Measurements from ENCODE around the gene HHLA2. TPM values are rescaled to one million over a fixed set of nuclear protein-coding genes. Genes with fewer than 3 reads are reported as not detected.

Gene HHLA2
- polyA plus RNA-seq, 3 donors = 0.13 TPM; not detected in 2

- no peak overlapping the region for H3K27ac ChIP-seq (ENCODE audit: low read depth in 1 of 2, low read length in 2 of 2)
- no peaks in the 10 kb centered on the region for H3K36me3 ChIP-seq (replicated peaks in 1 of 2; ENCODE audit: control insufficient read depth in 1 of 2, insufficient read depth in 2 of 2, low read length in 2 of 2)
- H3K79me2 ChIP-seq (ENCODE audit: insufficient read depth, low read length) = no peaks in the 10 kb centered on the region
- H3K4me3 Mint-ChIP-seq = no peak overlapping the region
- H3K4me1 Mint-ChIP-seq = peaks cover 13% of the 10 kb centered on the region
- H2AFZ ChIP-seq (ENCODE audit: insufficient read depth, low read depth, low read length, poor library complexity, severe bottlenecking) = no peak overlapping the region
- no peak for DNase-seq
- H3K27me3 Mint-ChIP-seq (ENCODE audit: low read depth in 3 of 3) = no peaks in the 10 kb centered on the region
- no peak overlapping the region for H3K4me3 ChIP-seq (replicated peaks in 1 of 3; ENCODE audit: low read depth in 2 of 3, low read length in 3 of 3)
- no peak overlapping the region for H3K4me2 ChIP-seq (replicated peaks; ENCODE audit: extremely low read depth, low read length, poor library complexity, severe bottlenecking)
- H3K27ac Mint-ChIP-seq = no peak overlapping the region
- H3K36me3 Mint-ChIP-seq = no peaks in the 10 kb centered on the region
- no peak overlapping the region for H3K9ac ChIP-seq (ENCODE audit: insufficient read depth, low read length, poor library complexity, severe bottlenecking)
- intact Hi-C loops (cut with micrococcal nuclease) = no loop called here
- H3K9me3 ChIP-seq (replicated peaks in 1 of 2; ENCODE audit: control insufficient read depth in 1 of 2, insufficient read depth in 1 of 2, low read length in 2 of 2) = no peaks in the 10 kb centered on the region
- no CpG with 5 or more reads among the region's 1 CpG for WGBS (ENCODE audit: insufficient coverage)
- peaks cover 0 to 6% (median 0%) of the 10 kb centered on the region in 7 donors for H3K9me3 Mint-ChIP-seq
- no peaks in the 10 kb centered on the region for H4K20me1 ChIP-seq (ENCODE audit: insufficient read depth, low read length)
- H3K27me3 ChIP-seq (ENCODE audit: control insufficient read depth in 2 of 2, insufficient read depth in 2 of 2, low read length in 2 of 2) = no peaks in the 10 kb centered on the region
- H3K4me1 ChIP-seq (ENCODE audit: control insufficient read depth in 1 of 2, insufficient read depth in 2 of 2, low read length in 2 of 2) = no peaks in the 10 kb centered on the region
- no peak for TF ChIP-seq CTCF (IDR thresholded peaks at IDR 0.05)
These were observed 100.0 kb downstream of the HHLA2 start for GRCh38 chr3:108396336-108396735.

GRCh38 chr3:108398510-108398909 is 102.2 kb downstream of the HHLA2 start:
- H3K4me1 Mint-ChIP-seq = peaks cover 5% of the 10 kb centered on the region
- Histone ChIP-seq H3K4me1 (ENCODE audit: control insufficient read depth in 1 of 2, insufficient read depth in 2 of 2, low read length in 2 of 2) (no peaks in the 10 kb centered on the region), H3K27me3 (ENCODE audit: control insufficient read depth in 2 of 2, insufficient read depth in 2 of 2, low read length in 2 of 2) (no peaks in the 10 kb centered on the region), H3K79me2 (ENCODE audit: insufficient read depth, low read length) (no peaks in the 10 kb centered on the region), H3K27ac (ENCODE audit: low read depth in 1 of 2, low read length in 2 of 2) (no peak overlapping the region), H3K4me2 (replicated peaks; ENCODE audit: extremely low read depth, low read length, poor library complexity, severe bottlenecking) (no peak overlapping the region), H4K20me1 (ENCODE audit: insufficient read depth, low read length) (no peaks in the 10 kb centered on the region), H3K36me3 (replicated peaks in 1 of 2; ENCODE audit: control insufficient read depth in 1 of 2, insufficient read depth in 2 of 2, low read length in 2 of 2) (no peaks in the 10 kb centered on the region), H2AFZ (ENCODE audit: insufficient read depth, low read depth, low read length, poor library complexity, severe bottlenecking) (no peak overlapping the region), H3K4me3 (replicated peaks in 1 of 3; ENCODE audit: low read depth in 2 of 3, low read length in 3 of 3) (no peak overlapping the region), H3K9ac (ENCODE audit: insufficient read depth, low read length, poor library complexity, severe bottlenecking) (no peak overlapping the region), H3K9me3 (replicated peaks in 1 of 2; ENCODE audit: control insufficient read depth in 1 of 2, insufficient read depth in 1 of 2, low read length in 2 of 2) (no peaks in the 10 kb centered on the region)
- peaks cover 0 to 6% (median 0%) of the 10 kb centered on the region in 7 donors for H3K9me3 Mint-ChIP-seq
- H3K36me3 Mint-ChIP-seq = no peaks in the 10 kb centered on the region
- no peak overlapping the region for H3K27ac Mint-ChIP-seq
- no peak for DNase-seq
- H3K27me3 Mint-ChIP-seq (ENCODE audit: low read depth in 3 of 3) = no peaks in the 10 kb centered on the region
- no peak overlapping the region for H3K4me3 Mint-ChIP-seq
- no peak for TF ChIP-seq CTCF (IDR thresholded peaks at IDR 0.05)
- 90% methylated on average over 3 of the region's 6 CpGs for WGBS (ENCODE audit: insufficient coverage)
- intact Hi-C loops (cut with micrococcal nuclease) = no loop called here
